Measurements from ENCODE around the gene RTN3.
"Not testable (repeated sequence)": the region's sequence is repeated elsewhere in the genome, so short reads cannot be mapped to it uniquely, and the experiment has no call there.

Gene RTN3

GRCh38 chr11:63681321-63682065, at the start of gene RTN3:
TSS of gene RTN3 (plus strand) at chr11:63681500. CDS start at chr11:63681637, 137 bp downstream.
- peaks cover 12% of the 10 kb centered on the region for H3K4me1 ChIP-seq (ENCODE audit: insufficient read depth, poor library complexity, severe bottlenecking)
- ATAC-seq (ENCODE audit: low read depth) (peak; percentile 87), DNase-seq (ENCODE audit: low spot score) (peak; percentile 93)

GRCh38 chr11:63635762-63636465, 45.4 kb upstream of the RTN3 start:
- H3K27me3 ChIP-seq (ENCODE audit: insufficient read depth, poor library complexity, severe bottlenecking): no peaks in the 10 kb centered on the region
- ATAC-seq (ENCODE audit: low read depth) (0 out of 3 replicates have a peak, but pooled peaks have one; percentile 48), DNase-seq (ENCODE audit: low spot score) (no peak)
- no peaks in the 10 kb centered on the region for H3K4me1 ChIP-seq (ENCODE audit: insufficient read depth, poor library complexity, severe bottlenecking)
- no peak overlapping the region for H3K27ac ChIP-seq (ENCODE audit: poor library complexity, severe bottlenecking)
- peaks cover 88% of the 10 kb centered on the region for H3K36me3 ChIP-seq (ENCODE audit: low read depth)
- TF ChIP-seq CTCF (IDR thresholded peaks at IDR 0.05; ENCODE audit: poor library complexity, severe bottlenecking): peak; percentile 70
- no peaks in the 10 kb centered on the region for H3K9me3 ChIP-seq (ENCODE audit: severe bottlenecking)
- H3K4me3 ChIP-seq (ENCODE audit: severe bottlenecking): no peak overlapping the region

More at GRCh38 chr11:63681321-63682065, at the start of gene RTN3:
- no peak for TF ChIP-seq CTCF (IDR thresholded peaks at IDR 0.05; ENCODE audit: poor library complexity, severe bottlenecking)
- Histone ChIP-seq H3K9me3 (ENCODE audit: severe bottlenecking) (no peaks in the 10 kb centered on the region), H3K4me3 (ENCODE audit: severe bottlenecking) (peak within 1 kb of the TSS; percentile 89), H3K27ac (ENCODE audit: poor library complexity, severe bottlenecking) (peak within 1 kb of the TSS; percentile 68), H3K27me3 (ENCODE audit: insufficient read depth, poor library complexity, severe bottlenecking) (no peaks in the 10 kb centered on the region), H3K36me3 (ENCODE audit: low read depth) (peaks cover 9% of the 10 kb centered on the region; the same call in 1 of the 2 replicates)

GRCh38 chr11:63638436-63638835, 42.9 kb upstream of the RTN3 start:
- H3K27ac ChIP-seq (ENCODE audit: poor library complexity, severe bottlenecking); DNase-seq (ENCODE audit: low spot score); H3K27me3 ChIP-seq (ENCODE audit: insufficient read depth, poor library complexity, severe bottlenecking); H3K4me1 ChIP-seq (ENCODE audit: insufficient read depth, poor library complexity, severe bottlenecking); ATAC-seq (ENCODE audit: low read depth); H3K9me3 ChIP-seq (ENCODE audit: severe bottlenecking); H3K4me3 ChIP-seq (ENCODE audit: severe bottlenecking): not testable (repeated sequence)
- peaks cover 88% of the 10 kb centered on the region for H3K36me3 ChIP-seq (ENCODE audit: low read depth)

GRCh38 chr11:63639199-63639832, 42.0 kb upstream of the RTN3 start:
- no peaks in the 10 kb centered on the region for H3K4me1 ChIP-seq (ENCODE audit: insufficient read depth, poor library complexity, severe bottlenecking)
- ATAC-seq (ENCODE audit: low read depth) (no peak), DNase-seq (ENCODE audit: low spot score) (no peak)
- H3K9me3 ChIP-seq (ENCODE audit: severe bottlenecking): no peaks in the 10 kb centered on the region
- H3K4me3 ChIP-seq (ENCODE audit: severe bottlenecking): no peak overlapping the region
- peaks cover 92% of the 10 kb centered on the region for H3K36me3 ChIP-seq (ENCODE audit: low read depth)
- H3K27ac ChIP-seq (ENCODE audit: poor library complexity, severe bottlenecking): no peak overlapping the region
- peak; percentile 65 for TF ChIP-seq CTCF (IDR thresholded peaks at IDR 0.05; ENCODE audit: poor library complexity, severe bottlenecking)
- no peaks in the 10 kb centered on the region for H3K27me3 ChIP-seq (ENCODE audit: insufficient read depth, poor library complexity, severe bottlenecking)

- no peak overlapping the region for H3K4me3 ChIP-seq (ENCODE audit: severe bottlenecking)
- H3K4me1 ChIP-seq (ENCODE audit: insufficient read depth, poor library complexity, severe bottlenecking): no peaks in the 10 kb centered on the region
- ATAC-seq (ENCODE audit: low read depth) (no peak), DNase-seq (ENCODE audit: low spot score) (no peak)
- no peaks in the 10 kb centered on the region for H3K9me3 ChIP-seq (ENCODE audit: severe bottlenecking)
- no peak overlapping the region for H3K27ac ChIP-seq (ENCODE audit: poor library complexity, severe bottlenecking)
- H3K36me3 ChIP-seq (ENCODE audit: low read depth): peaks cover 94% of the 10 kb centered on the region
- H3K27me3 ChIP-seq (ENCODE audit: insufficient read depth, poor library complexity, severe bottlenecking): no peaks in the 10 kb centered on the region
- TF ChIP-seq CTCF (IDR thresholded peaks at IDR 0.05; ENCODE audit: poor library complexity, severe bottlenecking): peak; percentile 33
Measured at GRCh38 chr11:63641727-63642126, 39.6 kb upstream of the RTN3 start.
